Coronary artery (tissue), 2 donors: ENCODE results near the gene AURKA.

Experiments
- DNase-seq: peaks from one replicate; pipeline ENCODE4 v3.0.0-alpha.2; 2017; ENCODE audit warnings: low spot score
- H3K27ac ChIP-seq, 2 donors: fragments of 200-600 bp; sonication (generic); one replicate each; pipeline ENCODE4 v1.5.1; 2016 to 2019
- H3K4me3 ChIP-seq: fragments of 200-600 bp; sonication (generic); 2 replicates; pipeline ENCODE4 v1.5.1; 2016; ENCODE audit warnings: mild to moderate bottlenecking, moderate library complexity
- CTCF ChIP-seq: fragments of 200-600 bp; sonication (generic); IDR thresholded peaks from one replicate; pipeline ENCODE4 v1.5.1; 2019; ENCODE audit warnings: antibody characterized with exemption

The AURKA gene

GRCh38 chr20:56353356-56353755 is 38.7 kb downstream of the AURKA start:
- no peak overlapping the region for H3K4me3 ChIP-seq
- DNase-seq: no peak
- no peak for TF ChIP-seq CTCF
- H3K27ac ChIP-seq: no peak overlapping the region

GRCh38 chr20:56352345-56353055 is 39.5 kb downstream of the AURKA start:
- no peak for DNase-seq
- H3K27ac ChIP-seq: no peak overlapping the region
- TF ChIP-seq CTCF: no peak
- no peak overlapping the region for H3K4me3 ChIP-seq

GRCh38 chr20:56350842-56351241 is 41.2 kb downstream of the AURKA start:
- no peak for TF ChIP-seq CTCF
- H3K27ac ChIP-seq: no peak overlapping the region
- DNase-seq: no peak
- no peak overlapping the region for H3K4me3 ChIP-seq

- no peak for TF ChIP-seq CTCF
- H3K27ac ChIP-seq: no peak overlapping the region
- DNase-seq: no peak
- H3K4me3 ChIP-seq: no peak overlapping the region
These were observed 43.3 kb downstream of the AURKA start for GRCh38 chr20:56348746-56349145.

GRCh38 chr20:56348305-56348693 is 43.7 kb downstream of the AURKA start:
- no peak overlapping the region for H3K27ac ChIP-seq
- DNase-seq: no peak

GRCh38 chr20:56347628-56348304 is 44.2 kb downstream of the AURKA start:
- Histone ChIP-seq H3K27ac (no peak overlapping the region), H3K4me3 (no peak overlapping the region)
- no peak for DNase-seq
- TF ChIP-seq CTCF: no peak

More at GRCh38 chr20:56348305-56348693, 43.7 kb downstream of the AURKA start:
- no peak overlapping the region for H3K4me3 ChIP-seq
- TF ChIP-seq CTCF: no peak

GRCh38 chr20:56345911-56346310 is 46.1 kb downstream of the AURKA start:
- no peak overlapping the region for H3K27ac ChIP-seq
- H3K4me3 ChIP-seq: no peak overlapping the region
- TF ChIP-seq CTCF: no peak
- DNase-seq: no peak
